Activated CD8-positive, alpha-beta memory T cell treated with anti-CD3 and anti-CD28 coated beads, Interleukin-2, amount 10 ng/mL, durations not matched to agents 7 days and 5 days (primary cell): ENCODE results near the gene GATAD2A. TPM values are rescaled to one million over a fixed set of nuclear protein-coding genes. Genes with fewer than 3 reads are reported as not detected.
"Not testable (repeated sequence)": the region's sequence is repeated elsewhere in the genome, so short reads cannot be mapped to it uniquely, and the experiment has no call there.

ENCODE experiments used
- ATAC-seq: fragments of 150-1000 bp; cut with Tn5 transposase; one replicate; pipeline ENCODE4 v1.10.0; 2021; ENCODE audit warnings: moderate library complexity
- CTCF ChIA-PET: fragments of 350-600 bp; sonication (Branson Sonifier 250); formaldehyde crosslinking; loops from one replicate; lab custom pipeline; 2021; ENCODE audit warnings: antibody characterized with exemption; lab: Charles Lee
- DNase-seq: peaks from one replicate; pipeline ENCODE4 v3.0.0-alpha.2; 2020
- H3K27ac Mint-ChIP-seq: one replicate; pipeline ENCODE4 v1.8.0; 2021; ENCODE audit warnings: mild to moderate bottlenecking, mixed read lengths
- H3K27me3 Mint-ChIP-seq: one replicate; pipeline ENCODE4 v1.8.0; 2021; ENCODE audit warnings: mixed read lengths
- H3K36me3 Mint-ChIP-seq: one replicate; pipeline ENCODE4 v1.8.0; 2021; ENCODE audit warnings: mild to moderate bottlenecking, mixed read lengths
- H3K4me1 Mint-ChIP-seq: one replicate; pipeline ENCODE4 v1.8.0; 2021; ENCODE audit warnings: mixed read lengths
- H3K4me3 Mint-ChIP-seq: one replicate; pipeline ENCODE4 v1.8.0; 2021; ENCODE audit warnings: mild to moderate bottlenecking, moderate library complexity, mixed read lengths
- H3K9me3 Mint-ChIP-seq: one replicate; pipeline ENCODE4 v1.8.0; 2022; ENCODE audit warnings: low read depth, mixed read lengths
- total RNA-seq, 2 experiments: library from RNA; stranded (reverse); gene quantifications; one replicate each; pipeline ENCODE4 v1.2.3, GENCODE V29; 2021

The GATAD2A gene
- total RNA-seq, result 100 to 1,000 TPM; 159 to 161 TPM

GRCh38 chr19:19404879-19405860, at the start of gene GATAD2A:
TSS of gene GATAD2A (plus strand) at chr19:19405675. CDS start at chr19:19465346, 59,671 bp downstream.
- Mint-ChIP-seq H3K27ac (peak within 1 kb of the TSS; percentile 94), H3K27me3 (no peaks in the 10 kb centered on the region), H3K4me3 (peak within 1 kb of the TSS; percentile 91), H3K9me3 (no peaks in the 10 kb centered on the region), H3K36me3 (peaks cover 1% of the 10 kb centered on the region), H3K4me1 (peaks cover 65% of the 10 kb centered on the region)
- CTCF ChIA-PET, result interaction anchor here (0.9 to 3.8 kb wide), 17 partner anchors 8 to 88 kb away, joined by 3 to 62 read pairs (median 5); no protein-coding TSS in a partner anchor
- DNase-seq (peak; percentile 92), ATAC-seq (peak; percentile 83)

DNA sequence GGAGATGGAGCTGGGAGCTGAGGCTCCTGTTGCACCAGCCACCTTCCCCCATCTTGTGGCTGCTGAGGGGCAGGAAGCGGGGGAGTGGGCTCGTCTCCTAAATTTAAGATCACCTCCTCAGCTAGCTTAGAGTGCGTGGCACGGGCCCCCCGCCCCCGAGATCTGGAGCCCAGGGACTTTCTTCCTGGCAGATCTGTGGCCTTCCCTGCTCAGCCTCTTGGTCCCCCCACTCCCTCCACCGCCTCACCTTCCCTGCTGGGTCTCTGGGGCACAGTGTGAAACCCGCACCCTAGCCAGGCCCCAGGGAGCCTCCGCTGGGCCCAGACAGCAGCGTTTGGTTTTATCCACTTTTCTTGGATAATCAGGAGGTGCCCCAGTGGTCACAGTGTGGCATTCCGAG, 49.0 kb upstream of the GATAD2A start:
- DNase-seq (no peak), ATAC-seq (no peak)
- Mint-ChIP-seq H3K36me3 (peaks cover 10% of the 10 kb centered on the region), H3K27me3 (no peaks in the 10 kb centered on the region), H3K4me1 (peaks cover 17% of the 10 kb centered on the region), H3K9me3 (no peaks in the 10 kb centered on the region), H3K27ac (no peak overlapping the region), H3K4me3 (no peak overlapping the region)
- CTCF ChIA-PET, result no interaction called here

GRCh38 chr19:19356901-19357566, 48.4 kb upstream of the GATAD2A start:
- Mint-ChIP-seq H3K27ac (no peak overlapping the region), H3K4me1 (peaks cover 20% of the 10 kb centered on the region), H3K9me3 (no peaks in the 10 kb centered on the region), H3K4me3 (no peak overlapping the region), H3K36me3 (peaks cover 8% of the 10 kb centered on the region), H3K27me3 (no peaks in the 10 kb centered on the region)
- no peak for DNase-seq
- CTCF ChIA-PET, result no interaction called here
- no peak for ATAC-seq

DNA sequence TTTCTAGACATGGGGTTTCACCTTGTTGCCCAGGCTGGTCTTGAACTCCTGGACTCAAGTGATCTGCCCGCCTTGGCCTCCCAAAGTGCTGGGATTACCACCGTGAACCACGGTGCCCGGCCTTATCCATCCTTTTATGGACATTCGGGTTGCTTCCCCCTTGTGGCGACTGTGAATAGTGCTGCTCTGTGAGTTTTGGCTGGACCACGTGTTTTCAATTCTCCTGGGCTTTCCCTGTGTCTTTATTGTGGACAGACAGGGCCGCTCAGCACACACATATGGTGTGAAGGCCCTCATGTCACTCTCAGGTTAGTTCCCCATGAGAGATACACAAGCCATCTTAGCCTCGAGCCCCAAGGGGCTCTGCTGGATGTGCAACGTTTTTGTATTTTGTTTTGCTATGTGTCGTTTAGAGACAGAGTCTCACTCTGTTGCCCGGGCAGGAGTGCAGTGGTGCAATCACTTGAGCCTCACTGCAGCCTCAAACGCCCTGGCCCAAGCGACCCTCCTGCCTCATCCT, 44.3 kb upstream of the GATAD2A start:
- Mint-ChIP-seq H3K27ac (no peak overlapping the region), H3K4me3 (no peak overlapping the region), H3K27me3 (no peaks in the 10 kb centered on the region), H3K36me3 (no peaks in the 10 kb centered on the region), H3K9me3 (no peaks in the 10 kb centered on the region), H3K4me1 (peaks cover 33% of the 10 kb centered on the region)
- CTCF ChIA-PET, result interaction anchor here (0.7 to 7.3 kb wide), 10 partner anchors 8 to 215 kb away, joined by 3 to 145 read pairs (median 3); partner anchors contain the start of genes GATAD2A and MEF2B
- DNase-seq (peak; percentile 85), ATAC-seq (peak; percentile 71)

GRCh38 chr19:19362075-19362474, 43.4 kb upstream of the GATAD2A start:
- Mint-ChIP-seq H3K36me3 (no peaks in the 10 kb centered on the region), H3K27me3 (no peaks in the 10 kb centered on the region), H3K27ac (no peak overlapping the region), H3K4me3 (no peak overlapping the region), H3K4me1 (peaks cover 40% of the 10 kb centered on the region), H3K9me3 (no peaks in the 10 kb centered on the region)
- CTCF ChIA-PET, result interaction anchor here (0.5 to 7.3 kb wide), 11 partner anchors 9 to 304 kb away, joined by 3 to 145 read pairs (median 3); partner anchors contain the start of genes GATAD2A, NDUFA13 and TSSK6
- DNase-seq (no peak), ATAC-seq (no peak)

- DNase-seq, result peak; percentile 86
- Mint-ChIP-seq H3K9me3 (no peaks in the 10 kb centered on the region), H3K36me3 (no peaks in the 10 kb centered on the region), H3K4me1 (peaks cover 25% of the 10 kb centered on the region), H3K27ac (peak overlapping the region; percentile 57), H3K27me3 (no peaks in the 10 kb centered on the region), H3K4me3 (peak overlapping the region; percentile 45)
- ATAC-seq, result peak; percentile 90
- CTCF ChIA-PET, result interaction anchor here (0.6 to 7.3 kb wide), 11 partner anchors 8 to 211 kb away, joined by 3 to 145 read pairs (median 4); partner anchors contain the start of genes GATAD2A and NR2C2AP
Observed at GRCh38 chr19:19366434-19367396, 38.8 kb upstream of the GATAD2A start.

- ATAC-seq (no peak), DNase-seq (no peak)
- Mint-ChIP-seq H3K27me3 (no peaks in the 10 kb centered on the region), H3K27ac (no peak overlapping the region), H3K36me3 (no peaks in the 10 kb centered on the region), H3K4me1 (peaks cover 29% of the 10 kb centered on the region), H3K9me3 (no peaks in the 10 kb centered on the region), H3K4me3 (no peak overlapping the region)
- CTCF ChIA-PET, result interaction anchor here (0.8 to 4.3 kb wide), 6 partner anchors 8 to 165 kb away, joined by 3 to 24 read pairs (median 4); partner anchors contain the start of gene NR2C2AP
Observed at GRCh38 chr19:19368087-19368486, 37.4 kb upstream of the GATAD2A start.

DNA sequence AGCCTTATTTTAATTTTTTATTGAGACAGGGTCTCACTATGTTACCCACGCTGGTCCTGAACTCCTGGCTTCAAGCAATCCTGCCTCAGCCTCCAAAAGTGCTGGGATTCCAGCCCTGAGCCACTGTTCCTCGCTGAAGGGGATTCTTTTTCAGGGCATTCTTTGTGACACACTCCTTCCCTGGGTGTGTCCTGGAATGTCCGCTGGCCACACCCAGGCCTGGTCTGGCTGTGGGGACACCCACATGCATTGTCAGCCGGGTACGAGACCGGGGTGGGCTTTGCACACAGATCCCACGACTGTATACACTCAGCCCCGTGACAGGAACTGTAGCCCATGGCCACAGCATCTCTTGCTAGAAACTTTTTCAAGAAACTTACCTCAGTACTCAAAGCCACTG, 34.4 kb upstream of the GATAD2A start:
- Mint-ChIP-seq H3K9me3 (no peaks in the 10 kb centered on the region), H3K36me3 (no peaks in the 10 kb centered on the region), H3K4me1 (peaks cover 20% of the 10 kb centered on the region), H3K27me3 (no peaks in the 10 kb centered on the region), H3K27ac (no peak overlapping the region), H3K4me3 (no peak overlapping the region)
- no peak for ATAC-seq
- CTCF ChIA-PET, result interaction anchor here (0.7 to 4.3 kb wide), 2 partner anchors 8 to 119 kb away, joined by 4 to 24 read pairs; no protein-coding TSS in a partner anchor
- DNase-seq, result no peak

DNA sequence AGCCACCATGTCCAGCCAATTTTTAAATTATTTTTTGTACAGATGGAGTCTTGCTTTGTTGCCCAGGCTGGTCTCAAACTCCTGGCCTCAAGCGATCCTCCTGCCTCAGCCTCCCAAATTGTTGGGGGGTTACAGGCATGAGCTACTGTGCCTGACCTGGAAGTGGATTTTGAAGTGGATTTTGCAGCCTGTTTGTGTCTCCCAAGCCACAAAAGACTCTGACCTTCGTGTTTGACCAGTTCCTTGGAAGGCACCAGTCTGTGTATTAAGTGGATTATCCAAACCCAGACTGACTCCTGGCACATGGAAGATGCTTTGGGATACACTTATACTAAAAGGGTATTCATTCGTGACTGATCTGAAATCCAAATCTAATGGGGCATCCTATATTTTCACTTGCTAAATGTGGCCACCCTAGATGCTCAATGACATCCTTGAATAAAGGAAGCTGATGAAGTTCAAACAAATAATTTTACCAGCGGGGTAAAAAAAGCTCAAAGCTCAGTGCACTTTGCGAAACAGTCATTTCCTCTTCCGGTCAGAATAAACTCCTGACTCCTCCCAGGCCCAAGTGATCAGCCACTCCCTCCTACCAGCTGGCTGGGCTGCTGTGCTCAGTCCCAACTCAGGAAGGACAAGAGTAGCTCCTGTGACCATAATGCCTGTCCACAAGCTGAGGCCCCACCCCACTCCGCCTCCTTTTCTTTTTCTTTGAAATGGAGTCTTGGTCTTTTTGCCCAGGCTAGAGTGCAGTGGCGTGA, 32.6 kb upstream of the GATAD2A start:
- ATAC-seq (peak; percentile 99), DNase-seq (peak; percentile 79)
- H3K9me3 Mint-ChIP-seq, result no peaks in the 10 kb centered on the region
- CTCF ChIA-PET, result interaction anchor here (0.7 to 2.1 kb wide), 9 partner anchors 8 to 199 kb away, joined by 3 to 18 read pairs (median 7); partner anchors contain the start of gene GATAD2A
- peak overlapping the region; percentile 23 for H3K4me3 Mint-ChIP-seq
- no peaks in the 10 kb centered on the region for H3K36me3 Mint-ChIP-seq
- H3K4me1 Mint-ChIP-seq, result peaks cover 11% of the 10 kb centered on the region
- H3K27me3 Mint-ChIP-seq, result no peaks in the 10 kb centered on the region
- peak overlapping the region; percentile 94 for H3K27ac Mint-ChIP-seq

GRCh38 chr19:19379527-19379926, 25.9 kb upstream of the GATAD2A start:
- ATAC-seq (no peak), DNase-seq (no peak)
- CTCF ChIA-PET, result interaction anchor here (0.8 to 2.6 kb wide), 5 partner anchors 9 to 111 kb away, joined by 3 to 9 read pairs (median 4); partner anchors contain the start of gene GATAD2A
- Mint-ChIP-seq H3K27me3 (no peaks in the 10 kb centered on the region), H3K4me3 (no peak overlapping the region), H3K9me3 (no peaks in the 10 kb centered on the region), H3K27ac (no peak overlapping the region), H3K4me1 (peaks cover 10% of the 10 kb centered on the region), H3K36me3 (no peaks in the 10 kb centered on the region)

GRCh38 chr19:19380316-19380715, 25.2 kb upstream of the GATAD2A start:
- not testable (repeated sequence) for DNase-seq, H3K27me3 Mint-ChIP-seq, H3K4me3 Mint-ChIP-seq, H3K36me3 Mint-ChIP-seq, ATAC-seq, H3K9me3 Mint-ChIP-seq, H3K27ac Mint-ChIP-seq
- H3K4me1 Mint-ChIP-seq, result peaks cover 10% of the 10 kb centered on the region
- CTCF ChIA-PET, result interaction anchor here (1.1 to 2.6 kb wide), 4 partner anchors 14 to 111 kb away, joined by 3 to 9 read pairs (median 4); partner anchors contain the start of gene GATAD2A
